Umbilical cord (tissue), 2 donors: ENCODE measurements around the gene ATP5MG. TPM values are rescaled to one million over a fixed set of nuclear protein-coding genes. Genes with fewer than 3 reads are reported as not detected.
"Not testable (repeated sequence)": the region's sequence is repeated elsewhere in the genome, so short reads cannot be mapped to it uniquely, and the experiment has no call there.

ENCODE experiments used
- DNase-seq: peaks from one replicate; pipeline ENCODE4 v3.0.0-alpha.2; 2015; ENCODE audit warnings: low spot score
- total RNA-seq: library from RNA; depleted of rRNA; stranded (reverse); fragments of >200 nt; gene quantifications from one replicate; pipeline ENCODE4 v1.2.3, GENCODE V29; 2014; ENCODE audit warnings: low replicate concordance; ENCODE audit not compliant: insufficient read depth

Gene ATP5MG
- total RNA-seq, 1 donor from 2014 or later: 142 TPM

DNA sequence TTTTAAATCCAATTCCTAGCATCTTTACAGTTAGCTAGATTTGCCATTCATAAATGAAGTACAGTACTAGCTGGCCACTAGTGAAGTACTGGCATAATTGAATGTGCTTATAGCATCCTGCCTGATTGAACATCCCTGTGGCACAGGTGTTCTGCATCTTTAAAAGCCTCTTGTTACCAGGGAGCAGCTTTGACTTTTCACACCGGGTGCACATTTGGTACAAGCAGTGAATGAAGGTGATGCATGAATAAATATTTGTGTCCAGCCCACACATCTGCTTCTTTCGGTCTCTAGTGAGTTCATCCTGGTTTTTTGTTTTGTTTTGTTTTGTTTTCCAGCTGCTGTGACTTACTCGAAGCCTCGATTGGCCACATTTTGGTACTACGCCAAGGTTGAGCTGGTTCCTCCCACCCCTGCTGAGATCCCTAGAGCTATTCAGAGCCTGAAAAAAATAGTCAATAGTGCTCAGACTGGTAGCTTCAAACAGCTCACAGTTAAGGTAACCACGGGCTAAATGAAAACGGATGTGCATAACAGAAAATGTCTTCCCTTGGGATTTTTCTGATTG lies 5.3 kb downstream of the ATP5MG start:
- no peak for DNase-seq

DNA sequence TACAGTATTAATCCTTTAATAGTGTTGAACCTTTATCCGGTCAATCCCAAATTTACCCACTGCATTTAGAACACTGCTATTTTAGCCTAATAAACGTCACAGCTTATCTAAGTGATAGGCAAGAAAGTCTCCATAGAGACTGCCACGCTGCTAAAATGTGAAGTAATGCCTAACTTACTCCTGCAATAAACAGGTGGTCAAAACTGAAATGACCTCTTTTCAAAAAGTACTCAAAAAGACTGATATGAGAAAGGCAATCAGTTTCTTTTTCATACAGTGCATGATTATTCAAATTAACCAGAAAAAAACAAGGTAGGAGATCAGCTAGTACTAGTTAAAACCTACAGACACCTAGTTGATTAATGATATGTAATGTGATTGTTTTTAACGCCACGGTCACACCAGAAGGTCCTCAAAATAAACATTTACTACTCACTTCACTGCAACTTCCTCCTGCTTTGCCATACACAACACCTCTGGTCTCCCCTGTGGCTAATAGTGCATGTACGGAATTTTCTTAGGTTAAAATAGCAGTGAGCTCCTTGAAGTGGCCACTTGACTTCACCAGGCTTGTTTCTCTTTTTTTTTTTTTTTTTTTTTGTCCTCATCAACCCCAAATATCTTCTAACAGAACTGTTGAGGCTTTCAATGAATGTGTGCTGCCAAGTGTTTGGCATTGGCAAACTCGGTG lies 8.8 kb downstream of the ATP5MG start:
- no peak for DNase-seq

DNA sequence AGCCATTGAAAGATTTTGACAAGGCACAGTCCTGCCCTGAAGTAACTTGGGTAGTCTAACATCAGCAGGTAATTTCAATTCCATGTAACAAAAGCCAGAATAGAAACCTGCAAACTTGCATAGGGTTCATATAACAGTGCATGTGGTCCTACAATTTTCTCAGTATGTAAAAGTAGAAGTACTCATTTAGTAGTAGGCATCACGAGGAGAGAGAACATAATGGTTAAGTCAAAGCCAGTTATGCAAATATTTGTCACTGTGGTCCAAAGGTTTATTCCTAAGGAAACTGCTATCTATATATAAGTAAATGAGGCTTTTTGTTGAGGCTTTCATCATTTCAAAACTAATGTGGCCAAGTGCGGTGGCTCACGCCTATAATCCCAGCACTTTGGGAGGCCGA lies 10.1 kb downstream of the ATP5MG start:
- DNase-seq: no peak

DNA sequence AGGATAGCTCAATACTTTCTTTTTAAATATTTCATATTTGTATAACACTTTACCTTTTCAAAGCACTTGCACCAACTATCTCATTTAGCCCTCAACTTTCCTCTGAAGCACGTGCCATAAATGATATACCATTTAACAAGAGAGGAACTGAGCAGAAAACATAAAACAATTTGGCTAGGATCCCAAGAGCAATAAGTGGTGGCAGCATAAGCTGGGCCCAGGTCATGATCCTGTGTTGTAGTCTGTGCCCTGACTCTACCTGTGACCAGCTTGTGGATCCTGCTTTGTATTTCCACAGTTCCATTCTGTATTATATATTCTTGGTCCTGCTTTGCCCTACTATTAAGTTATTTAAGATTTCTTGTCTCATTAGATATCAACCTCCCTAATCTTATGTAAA lies 11.5 kb downstream of the ATP5MG start:
- DNase-seq: no peak

DNA sequence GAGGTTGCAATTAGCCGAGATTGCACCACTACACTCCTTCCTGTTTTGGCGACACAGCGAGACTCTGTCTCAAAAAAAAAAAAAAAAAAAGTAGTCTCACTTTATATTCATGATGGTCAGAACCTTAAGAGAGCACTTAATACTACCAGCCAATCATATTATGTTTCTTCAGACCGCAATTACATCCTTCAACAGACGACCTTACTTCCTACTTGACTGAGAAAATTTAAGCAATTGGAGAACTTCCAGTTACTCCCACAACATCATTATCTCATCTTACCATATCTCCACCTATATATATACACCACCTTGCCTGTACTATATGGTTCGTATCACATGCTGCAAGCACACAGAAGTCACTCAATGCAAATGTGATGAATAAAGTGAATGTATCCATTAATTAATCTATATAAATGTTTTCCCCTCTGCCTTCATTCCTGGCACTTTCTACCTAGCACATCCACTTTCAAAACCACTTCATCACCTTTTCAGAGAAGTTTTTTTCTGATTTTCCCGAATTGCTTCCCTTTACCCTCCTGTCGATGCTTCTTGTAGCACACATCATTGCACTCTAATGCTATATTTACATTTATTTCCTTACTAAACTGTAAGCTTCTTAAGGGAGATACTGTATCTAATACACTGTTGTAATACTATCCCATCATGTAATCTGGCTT lies 13.8 kb downstream of the ATP5MG start:
- no peak for DNase-seq

DNA sequence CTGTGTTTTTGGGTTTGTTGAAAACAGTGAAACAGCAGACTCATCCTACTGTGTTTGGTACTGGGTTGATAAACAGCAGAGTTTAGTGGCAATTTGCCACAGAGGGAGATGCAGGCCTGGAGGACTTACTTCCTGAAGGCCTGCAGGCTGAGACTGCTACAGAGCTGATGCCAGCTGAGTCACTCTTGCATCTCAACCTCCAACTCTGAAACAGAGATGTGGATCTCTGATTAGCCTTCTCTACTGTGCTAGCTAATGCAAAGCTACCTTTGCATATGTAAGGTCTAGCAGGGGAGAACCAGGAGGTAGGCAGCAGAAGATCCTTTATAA lies 14.3 kb downstream of the ATP5MG start:
- peak; percentile 94 for DNase-seq

DNA sequence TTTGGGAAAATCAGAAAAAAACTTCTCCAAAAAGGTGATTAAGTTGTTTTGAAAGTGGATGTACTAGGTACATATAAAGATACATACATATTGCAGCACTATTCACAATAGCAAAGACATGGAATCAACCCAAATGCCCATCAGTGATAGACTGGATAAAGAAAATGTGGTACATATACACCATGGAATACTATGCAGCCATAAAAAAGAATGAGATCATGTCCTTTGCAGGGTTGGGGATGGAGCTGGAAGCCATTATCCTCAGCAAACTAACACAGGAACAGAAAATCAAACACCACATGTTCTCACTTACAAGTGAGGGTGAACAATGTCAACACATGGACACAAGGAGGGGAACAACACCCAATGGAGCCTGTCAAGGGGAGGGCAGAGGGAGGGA lies 15.5 kb downstream of the ATP5MG start:
- DNase-seq: not testable (repeated sequence)

DNA sequence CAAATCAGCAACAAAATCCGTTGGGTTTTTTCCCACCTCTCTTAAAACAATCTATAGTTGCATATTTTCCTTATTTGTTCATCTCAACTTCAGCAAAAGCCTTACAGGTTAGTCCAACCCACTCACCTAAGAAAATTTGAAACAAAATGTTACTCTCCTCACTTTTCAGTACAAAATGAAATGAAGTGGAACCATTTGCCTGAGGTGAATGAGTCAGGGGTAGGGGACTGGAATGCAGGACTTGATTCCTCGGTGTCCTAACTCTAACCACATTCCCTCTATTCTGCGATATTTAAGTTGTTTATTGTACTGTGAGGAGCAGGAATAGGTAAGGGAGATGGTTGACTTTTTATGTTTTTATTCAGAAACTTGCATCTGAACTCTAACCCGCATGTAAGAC lies 16.4 kb downstream of the ATP5MG start:
- no peak for DNase-seq

DNA sequence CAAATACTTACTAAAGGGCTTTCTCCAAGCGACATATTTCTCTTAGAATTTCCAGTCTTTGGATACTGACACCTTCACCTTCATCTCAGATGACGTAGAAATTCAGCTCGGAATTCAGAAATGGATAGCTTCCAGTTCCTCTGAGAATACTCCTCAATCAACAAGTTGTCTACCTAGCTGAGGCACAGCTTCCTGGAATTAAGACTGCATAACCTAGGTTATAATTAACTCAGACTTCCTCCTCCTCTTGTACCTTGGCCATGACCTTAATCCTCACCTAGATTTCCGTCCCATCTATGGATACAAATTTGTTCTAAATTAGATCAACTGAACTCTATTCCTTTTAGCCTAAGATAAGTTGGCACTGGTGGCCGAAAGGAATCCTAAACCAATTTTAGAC lies 17.4 kb downstream of the ATP5MG start:
- no peak for DNase-seq

DNA sequence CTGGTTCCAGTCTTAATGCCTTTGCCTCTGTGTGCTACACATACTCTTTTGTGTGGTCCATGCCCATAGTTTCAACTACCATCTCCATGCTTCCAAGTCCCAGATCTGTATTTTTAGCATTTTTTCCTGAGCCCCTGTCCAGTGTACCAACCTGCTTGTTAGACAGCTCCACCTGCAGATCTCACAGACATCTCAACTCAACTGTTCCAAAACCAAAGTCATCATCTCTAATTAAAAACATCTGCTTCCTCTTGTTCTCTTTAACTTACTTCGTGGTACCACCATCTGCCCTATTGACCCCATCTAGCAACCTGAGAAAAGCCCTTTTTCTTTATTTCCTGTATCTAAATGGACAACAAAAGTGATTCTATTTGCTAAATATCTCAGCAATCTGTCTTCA lies 26.3 kb downstream of the ATP5MG start:
- DNase-seq: no peak

DNA sequence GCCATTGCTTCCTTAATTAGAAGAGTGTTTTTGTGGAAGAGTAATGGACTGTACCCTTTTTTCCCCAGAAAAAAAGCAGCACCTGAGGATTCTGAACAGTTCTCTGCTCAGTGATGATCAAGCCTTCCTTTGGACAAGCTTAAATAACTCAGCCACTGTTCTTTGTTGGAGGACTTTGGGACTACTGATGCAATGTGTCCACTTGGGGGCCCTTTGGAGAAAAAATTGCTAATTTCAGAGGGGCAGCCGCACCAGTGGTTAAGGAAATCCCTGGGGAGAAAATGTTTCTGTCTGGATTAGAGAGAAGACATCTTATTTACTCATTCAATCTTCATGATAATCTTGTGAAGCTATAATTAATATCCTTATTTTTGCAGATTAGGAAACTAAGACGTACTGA lies 29.6 kb downstream of the ATP5MG start:
- no peak for DNase-seq

DNA sequence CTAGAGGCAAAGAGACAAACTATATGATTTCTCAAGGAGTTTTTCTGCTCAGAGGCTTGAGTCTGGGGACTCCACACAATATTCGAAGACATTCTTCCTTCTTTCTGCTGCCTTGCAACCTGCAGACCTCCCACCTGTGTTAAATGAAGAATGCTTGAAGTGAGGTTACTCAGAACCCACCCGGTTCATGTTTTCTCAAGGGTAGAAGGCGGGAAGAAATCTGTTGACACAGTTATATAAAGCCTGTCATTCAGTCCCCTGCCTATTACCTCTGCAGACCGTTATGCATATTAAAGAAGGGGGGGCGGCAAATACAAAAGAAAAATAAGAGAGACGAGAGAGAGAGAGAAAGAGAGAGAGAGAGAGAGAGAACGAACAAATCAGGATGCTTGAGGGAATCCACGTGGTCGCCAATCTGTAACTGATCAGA lies 32.7 kb downstream of the ATP5MG start:
- peak; percentile 25 for DNase-seq

DNA sequence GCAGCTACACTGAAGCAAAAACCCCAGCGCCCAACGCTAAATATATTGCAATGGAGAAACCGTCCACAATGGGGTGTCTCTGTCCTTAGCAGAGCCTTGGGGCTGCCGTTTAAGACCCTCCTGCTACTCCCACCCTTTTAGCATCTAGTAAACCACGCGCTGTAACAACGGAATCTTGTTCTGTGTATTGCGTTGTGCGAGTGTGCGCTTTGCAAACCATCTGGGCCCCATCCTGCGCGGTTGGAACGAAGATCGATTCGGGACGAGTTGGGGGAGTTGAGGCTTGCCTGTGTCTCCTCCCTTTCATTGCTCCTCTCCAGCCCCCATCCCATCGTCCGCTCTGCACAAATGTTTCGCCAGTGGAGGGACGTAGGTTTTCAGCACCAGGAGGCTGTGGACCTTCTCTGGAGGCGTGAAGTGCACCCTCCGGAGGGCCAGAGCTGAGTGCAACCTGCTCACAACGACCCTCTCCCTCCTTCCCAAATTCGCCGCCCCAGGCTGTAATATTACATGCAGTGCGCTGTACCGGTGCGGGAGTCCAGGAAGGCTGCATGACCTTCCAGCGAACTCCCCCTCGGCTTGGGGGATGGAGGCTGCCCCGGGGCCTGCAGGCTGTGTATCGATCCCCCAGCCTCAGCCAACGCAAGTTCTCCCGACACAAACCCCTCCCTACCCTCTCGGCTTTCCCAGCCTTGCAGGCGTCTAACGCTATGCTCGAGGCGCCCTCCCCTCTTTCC lies 33.3 kb downstream of the ATP5MG start:
- DNase-seq: peak; percentile 50

DNA sequence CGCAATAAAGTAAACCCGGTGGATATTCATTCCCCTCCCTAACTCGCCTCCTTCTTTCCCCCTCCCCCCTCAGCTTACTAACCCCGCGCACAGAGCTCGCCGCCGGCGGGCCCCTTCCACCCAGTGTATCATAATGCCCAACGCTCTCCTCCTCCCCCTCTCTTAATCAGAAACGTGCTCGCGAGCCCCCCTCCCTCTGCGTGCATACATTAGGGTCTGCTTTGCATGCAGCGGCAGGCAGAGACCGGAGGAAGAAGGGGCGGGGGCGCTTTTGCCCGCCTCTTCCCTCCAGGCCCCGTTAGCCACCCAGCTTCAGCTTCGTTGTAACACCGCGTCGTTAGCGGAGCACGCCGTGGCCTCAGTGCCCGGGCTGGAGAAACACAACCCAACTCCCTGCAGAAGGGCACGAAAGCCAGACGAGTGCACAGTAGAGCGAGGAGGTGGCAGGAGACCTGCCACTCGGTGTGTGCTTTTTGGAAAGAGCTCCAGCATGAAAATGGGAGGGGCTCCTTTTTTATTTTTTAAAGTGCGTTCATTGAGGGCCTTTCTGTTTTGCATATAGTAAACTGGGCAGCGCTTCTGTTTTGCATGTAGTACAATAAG lies 34.0 kb downstream of the ATP5MG start:
- peak; percentile 76 for DNase-seq

DNA sequence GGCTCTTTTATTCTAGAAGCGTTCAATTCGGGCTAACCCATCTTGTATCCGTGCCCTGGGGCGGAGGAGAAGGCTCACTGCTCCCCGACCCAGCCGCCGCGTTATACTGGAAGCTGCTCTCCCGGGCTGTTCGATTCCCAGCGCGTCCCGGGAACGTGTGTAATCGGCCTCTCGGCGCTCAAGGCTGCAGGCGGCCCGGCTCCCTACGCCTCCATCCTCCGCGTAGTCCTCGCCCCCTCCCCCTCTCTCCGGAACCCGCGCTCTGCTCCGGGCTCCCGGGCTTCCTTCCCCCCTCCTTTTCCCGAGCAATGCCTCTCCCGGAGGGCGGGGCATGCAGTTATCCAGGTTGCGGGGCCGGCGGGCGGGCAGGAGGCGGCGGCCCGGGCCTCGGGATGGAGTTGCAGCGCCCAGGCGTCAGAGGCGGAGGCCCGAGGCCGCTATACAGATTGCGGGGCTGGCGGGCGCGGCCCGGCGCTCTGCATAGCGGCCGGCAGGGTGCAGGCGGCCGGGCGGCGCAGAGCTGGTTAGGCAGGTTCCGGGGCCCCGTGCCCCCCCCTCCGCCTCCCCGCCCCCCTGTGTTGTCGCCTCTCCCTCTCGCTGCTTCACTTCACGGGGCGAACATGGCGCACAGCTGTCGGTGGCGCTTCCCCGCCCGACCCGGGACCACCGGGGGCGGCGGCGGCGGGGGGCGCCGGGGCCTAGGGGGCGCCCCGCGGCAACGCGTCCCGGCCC lies 34.7 kb downstream of the ATP5MG start, which contains the start of gene KMT2A:
TSS of gene KMT2A (plus strand) at position 600 of the 732 bp plus-strand sequence. CDS start at position 621, 21 bp downstream.
- DNase-seq: peak; percentile 98

DNA sequence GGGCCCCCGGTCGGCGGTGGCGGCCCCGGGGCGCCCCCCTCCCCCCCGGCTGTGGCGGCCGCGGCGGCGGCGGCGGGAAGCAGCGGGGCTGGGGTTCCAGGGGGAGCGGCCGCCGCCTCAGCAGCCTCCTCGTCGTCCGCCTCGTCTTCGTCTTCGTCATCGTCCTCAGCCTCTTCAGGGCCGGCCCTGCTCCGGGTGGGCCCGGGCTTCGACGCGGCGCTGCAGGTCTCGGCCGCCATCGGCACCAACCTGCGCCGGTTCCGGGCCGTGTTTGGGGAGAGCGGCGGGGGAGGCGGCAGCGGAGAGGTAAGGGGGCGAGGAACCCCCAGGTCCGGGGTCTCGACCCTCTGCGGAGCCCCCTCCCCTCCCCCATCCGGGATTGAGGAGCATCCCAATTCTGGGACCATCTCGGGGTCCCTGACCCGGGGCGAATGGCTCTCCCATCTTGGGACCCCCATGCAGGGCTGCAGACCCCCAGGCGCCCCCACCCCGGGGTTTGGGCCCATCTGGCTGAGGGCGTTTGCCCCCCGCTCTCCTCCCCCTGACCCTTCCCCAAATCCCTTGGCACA lies 35.3 kb downstream of the ATP5MG start:
- peak; percentile 34 for DNase-seq

DNA sequence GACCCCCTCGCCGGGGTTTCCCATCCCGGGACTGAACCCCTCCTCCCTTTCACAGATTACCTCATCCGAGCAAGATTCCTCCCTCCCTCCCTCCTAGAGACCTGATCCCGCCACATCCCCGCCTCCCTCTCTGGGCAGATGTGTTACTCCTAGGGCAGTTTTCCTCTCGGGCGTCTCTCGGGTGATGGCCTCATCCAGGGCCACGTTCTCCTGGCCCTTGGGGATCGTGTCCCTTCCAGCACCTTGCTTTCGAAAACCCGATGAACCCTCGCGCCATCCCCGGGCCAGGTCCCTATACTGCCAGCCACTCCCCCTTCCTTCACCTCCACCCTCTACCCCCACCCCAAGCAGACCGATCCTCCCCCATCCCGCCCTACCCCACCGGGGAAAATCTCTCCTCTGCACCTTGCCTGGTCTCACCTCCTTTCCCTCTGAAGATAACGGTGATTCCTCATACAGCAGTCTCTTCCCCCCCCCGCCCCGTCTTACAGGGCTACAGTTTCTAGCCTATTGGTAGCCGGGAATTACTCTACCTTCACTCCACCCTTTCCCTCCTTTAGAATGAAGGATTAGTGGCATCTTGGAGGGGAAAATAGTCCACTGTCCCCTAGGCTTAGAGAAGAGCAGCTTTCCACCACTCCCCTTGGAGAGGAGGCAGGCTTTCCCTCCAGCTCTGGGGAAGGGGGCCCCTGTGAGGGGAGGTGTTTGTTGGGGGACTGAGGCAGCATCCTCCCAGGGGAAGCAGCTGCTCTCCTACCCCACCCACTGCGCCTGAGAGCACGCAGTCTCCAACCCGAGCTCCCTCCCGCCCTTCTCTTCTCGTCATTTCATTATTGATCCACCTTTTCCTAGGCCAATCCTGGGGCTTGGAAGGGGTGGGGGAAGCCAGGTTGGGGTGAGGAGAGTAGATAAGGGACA lies 36.1 kb downstream of the ATP5MG start:
- peak; percentile 85 for DNase-seq

DNA sequence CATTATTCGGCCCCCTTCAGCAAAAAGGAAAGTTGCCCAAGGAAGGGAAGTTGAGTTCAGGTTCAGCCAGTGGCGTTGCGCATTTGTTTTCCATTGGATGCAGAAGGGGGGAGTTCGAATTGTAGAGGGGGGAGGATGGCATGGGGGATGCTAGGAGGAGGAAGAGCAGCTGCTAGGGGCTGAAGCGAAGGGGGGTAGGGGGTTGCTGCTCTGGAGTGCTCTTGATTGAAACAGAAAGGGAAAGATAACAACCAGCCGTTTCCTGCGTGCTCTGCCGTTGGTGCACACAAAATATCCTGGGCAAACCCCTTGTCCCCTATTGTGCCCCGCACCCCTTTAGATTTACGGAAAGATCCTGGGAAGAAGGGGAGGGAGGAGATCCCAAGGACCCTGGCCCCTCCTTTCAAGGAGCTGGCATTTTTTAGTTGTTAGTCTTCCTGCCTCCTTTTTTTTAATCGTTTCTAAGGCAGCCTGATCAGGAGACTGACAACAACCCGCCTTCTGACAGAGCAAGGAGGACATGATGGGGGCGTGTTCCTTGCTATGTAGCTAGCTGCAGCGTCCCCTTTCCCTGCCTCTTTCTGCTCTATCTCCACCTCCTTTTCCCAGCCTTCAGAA lies 37.0 kb downstream of the ATP5MG start:
- DNase-seq: peak; percentile 94

DNA sequence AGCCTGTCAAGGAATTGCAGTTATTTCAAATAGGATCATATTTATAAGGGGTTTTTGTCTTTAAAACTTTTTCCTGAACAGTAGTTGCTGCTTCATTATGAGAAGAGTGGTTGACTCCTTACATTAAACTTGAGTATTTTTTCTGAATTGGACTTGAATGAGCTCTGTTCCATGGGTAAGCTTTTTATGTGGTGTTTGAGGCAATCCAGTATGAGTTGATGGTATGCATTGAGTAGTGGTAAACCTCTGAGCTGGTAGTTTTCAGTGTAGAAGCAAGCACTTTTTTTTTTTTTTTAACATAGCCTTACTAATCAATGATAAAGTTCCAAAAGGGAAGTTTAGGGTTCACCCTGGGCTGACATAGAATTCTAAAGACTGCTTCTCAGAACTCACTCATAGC lies 38.2 kb downstream of the ATP5MG start:
- no peak for DNase-seq
